Stomach (tissue), 4 donors: ENCODE data around the gene RIC1.

Source experiments
- EP300 ChIP-seq: sonication (generic); formaldehyde crosslinking; IDR thresholded peaks from one replicate; pipeline ENCODE4 v1.6.1; 2017; ENCODE audit warnings: antibody characterized with exemption
- POLR2A ChIP-seq, 4 donors: fragments of 450-650 bp; IDR thresholded peaks; one replicate each; pipeline ENCODE4 v1.6.1; 2016; ENCODE audit warnings: antibody characterized with exemption in 4 of 4, control low read depth in 2 of 4, mild to moderate bottlenecking in 1 of 4, moderate library complexity in 1 of 4
- POLR2AphosphoS5 ChIP-seq, 3 donors: sonication (generic); formaldehyde crosslinking; IDR thresholded peaks; one replicate each; pipeline ENCODE4 v1.6.1; 2016; ENCODE audit warnings: antibody characterized with exemption in 3 of 3
- TF ChIP-seq, protein P1 (sequence below), 7 experiments: fragments of 450-650 bp in 4 of 7; fragments of 200-600 bp in 3 of 7; sonication (generic) in 3 of 7; IDR thresholded peaks; one replicate each; pipeline ENCODE4 v1.5.1; 2016 to 2019; ENCODE audit warnings: antibody characterized with exemption in 7 of 7, control low read depth in 2 of 7, mild to moderate bottlenecking in 1 of 7

DNA sequence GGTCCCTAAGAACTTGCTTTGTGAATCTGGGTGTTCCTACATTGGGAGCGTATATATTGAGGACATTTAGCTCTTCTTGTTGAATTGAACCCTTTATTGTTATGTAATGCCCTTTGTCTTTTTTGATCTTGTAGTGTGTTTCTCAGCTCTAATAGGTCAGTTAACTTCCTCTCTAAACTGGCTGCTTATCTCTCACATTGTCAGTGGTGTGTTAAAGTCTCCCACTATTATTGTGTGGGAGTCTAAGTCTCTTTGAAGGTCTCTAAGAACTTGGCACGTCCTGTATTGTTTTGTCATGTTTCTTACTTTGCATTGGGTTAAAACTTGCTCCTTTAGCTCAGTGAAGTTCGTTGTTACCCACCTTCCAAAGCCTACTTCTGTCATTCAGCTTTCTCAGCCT, 36.2 kb downstream of the RIC1 start:
- TF ChIP-seq, protein P1, sequence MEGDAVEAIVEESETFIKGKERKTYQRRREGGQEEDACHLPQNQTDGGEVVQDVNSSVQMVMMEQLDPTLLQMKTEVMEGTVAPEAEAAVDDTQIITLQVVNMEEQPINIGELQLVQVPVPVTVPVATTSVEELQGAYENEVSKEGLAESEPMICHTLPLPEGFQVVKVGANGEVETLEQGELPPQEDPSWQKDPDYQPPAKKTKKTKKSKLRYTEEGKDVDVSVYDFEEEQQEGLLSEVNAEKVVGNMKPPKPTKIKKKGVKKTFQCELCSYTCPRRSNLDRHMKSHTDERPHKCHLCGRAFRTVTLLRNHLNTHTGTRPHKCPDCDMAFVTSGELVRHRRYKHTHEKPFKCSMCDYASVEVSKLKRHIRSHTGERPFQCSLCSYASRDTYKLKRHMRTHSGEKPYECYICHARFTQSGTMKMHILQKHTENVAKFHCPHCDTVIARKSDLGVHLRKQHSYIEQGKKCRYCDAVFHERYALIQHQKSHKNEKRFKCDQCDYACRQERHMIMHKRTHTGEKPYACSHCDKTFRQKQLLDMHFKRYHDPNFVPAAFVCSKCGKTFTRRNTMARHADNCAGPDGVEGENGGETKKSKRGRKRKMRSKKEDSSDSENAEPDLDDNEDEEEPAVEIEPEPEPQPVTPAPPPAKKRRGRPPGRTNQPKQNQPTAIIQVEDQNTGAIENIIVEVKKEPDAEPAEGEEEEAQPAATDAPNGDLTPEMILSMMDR (IDR thresholded peaks at IDR 0.05) = no peak
- no peak for TF ChIP-seq POLR2AphosphoS5 (IDR thresholded peaks at IDR 0.05)
- no peak for TF ChIP-seq EP300
- TF ChIP-seq POLR2A (IDR thresholded peaks at IDR 0.05) = no peak
